ENCODE measurements around the gene MRPS6. TPM values are rescaled to one million over a fixed set of nuclear protein-coding genes. Genes with fewer than 3 reads are reported as not detected.

The MRPS6 gene
- total RNA-seq, 1 experiment from 2014 or later, result 115 TPM

GRCh38 chr21:34112316-34113033 is 39.1 kb downstream of the MRPS6 start:
- ChIA-PET CTCF (no interaction called here), POLR2A (ENCODE audit: low non-redundant PET) (interaction anchor here (0.6 kb wide), 1 partner anchor 971 kb away, joined by 3 read pairs; no protein-coding TSS in a partner anchor)
- no peak overlapping the region for H3K4me3 ChIP-seq (ENCODE audit: low read depth, low read length, poor library complexity, severe bottlenecking)
- H3K36me3 ChIP-seq (ENCODE audit: insufficient read depth, low read length, poor library complexity, severe bottlenecking), result no peaks in the 10 kb centered on the region
- no peaks in the 10 kb centered on the region for H3K27me3 ChIP-seq (replicated peaks; ENCODE audit: insufficient read depth, low read depth, low read length, poor library complexity)
- H3K4me1 ChIP-seq (ENCODE audit: insufficient read depth, low read length, poor library complexity, severe bottlenecking), result peaks cover 5% of the 10 kb centered on the region
- DNase-seq (ENCODE audit: low spot score), result no peak
- TF ChIP-seq CTCF (conservative IDR thresholded peaks at IDR 0.05; ENCODE audit: low read depth, low read length) (no peak), EZH2 (IDR thresholded peaks at IDR 0.05; ENCODE audit: borderline replicate concordance, low read depth, low read length, poor library complexity, severe bottlenecking) (no peak)
- intact Hi-C loops (cut with micrococcal nuclease; ENCODE audit: unreplicated experiment), result no loop called here
- H3K9me3 ChIP-seq (ENCODE audit: low read depth, low read length, poor library complexity, severe bottlenecking), result no peaks in the 10 kb centered on the region
- no peak overlapping the region for H3K27ac ChIP-seq (ENCODE audit: low read depth, low read length, poor library complexity, severe bottlenecking)
- BruUV-seq (replicated peaks), result no TSS peak

- Histone ChIP-seq H3K9me3 (ENCODE audit: low read depth, low read length, poor library complexity, severe bottlenecking) (no peaks in the 10 kb centered on the region), H3K4me3 (ENCODE audit: low read depth, low read length, poor library complexity, severe bottlenecking) (no peak overlapping the region), H3K27ac (ENCODE audit: low read depth, low read length, poor library complexity, severe bottlenecking) (no peak overlapping the region), H3K36me3 (ENCODE audit: insufficient read depth, low read length, poor library complexity, severe bottlenecking) (no peaks in the 10 kb centered on the region), H3K27me3 (replicated peaks; ENCODE audit: insufficient read depth, low read depth, low read length, poor library complexity) (no peaks in the 10 kb centered on the region), H3K4me1 (ENCODE audit: insufficient read depth, low read length, poor library complexity, severe bottlenecking) (peaks cover 5% of the 10 kb centered on the region)
- BruUV-seq (replicated peaks), result no TSS peak
- DNase-seq (ENCODE audit: low spot score), result no peak
- intact Hi-C loops (cut with micrococcal nuclease; ENCODE audit: unreplicated experiment), result no loop called here
- POLR2A ChIA-PET (ENCODE audit: low non-redundant PET), result no interaction called here
- no peak for TF ChIP-seq CTCF (conservative IDR thresholded peaks at IDR 0.05; ENCODE audit: low read depth, low read length)
- CTCF ChIA-PET, result no interaction called here
These were observed 40.5 kb downstream of the MRPS6 start for GRCh38 chr21:34113842-34114241.

GRCh38 chr21:34115160-34115559 is 41.8 kb downstream of the MRPS6 start:
- peaks cover 5% of the 10 kb centered on the region for H3K4me1 ChIP-seq (ENCODE audit: insufficient read depth, low read length, poor library complexity, severe bottlenecking)
- DNase-seq (ENCODE audit: low spot score), result no peak
- intact Hi-C loops (cut with micrococcal nuclease; ENCODE audit: unreplicated experiment), result no loop called here
- TF ChIP-seq CTCF (conservative IDR thresholded peaks at IDR 0.05; ENCODE audit: low read depth, low read length) (no peak), EZH2 (IDR thresholded peaks at IDR 0.05; ENCODE audit: borderline replicate concordance, low read depth, low read length, poor library complexity, severe bottlenecking) (no peak)
- H3K27me3 ChIP-seq (replicated peaks; ENCODE audit: insufficient read depth, low read depth, low read length, poor library complexity), result no peaks in the 10 kb centered on the region
- H3K36me3 ChIP-seq (ENCODE audit: insufficient read depth, low read length, poor library complexity, severe bottlenecking), result no peaks in the 10 kb centered on the region
- no peak overlapping the region for H3K27ac ChIP-seq (ENCODE audit: low read depth, low read length, poor library complexity, severe bottlenecking)
- no peak overlapping the region for H3K4me3 ChIP-seq (ENCODE audit: low read depth, low read length, poor library complexity, severe bottlenecking)
- POLR2A ChIA-PET (ENCODE audit: low non-redundant PET), result no interaction called here
- no TSS peak for BruUV-seq (replicated peaks)
- CTCF ChIA-PET, result no interaction called here
- no peaks in the 10 kb centered on the region for H3K9me3 ChIP-seq (ENCODE audit: low read depth, low read length, poor library complexity, severe bottlenecking)
